Measurements from ENCODE around the gene ERICH2.

The ERICH2 gene

DNA sequence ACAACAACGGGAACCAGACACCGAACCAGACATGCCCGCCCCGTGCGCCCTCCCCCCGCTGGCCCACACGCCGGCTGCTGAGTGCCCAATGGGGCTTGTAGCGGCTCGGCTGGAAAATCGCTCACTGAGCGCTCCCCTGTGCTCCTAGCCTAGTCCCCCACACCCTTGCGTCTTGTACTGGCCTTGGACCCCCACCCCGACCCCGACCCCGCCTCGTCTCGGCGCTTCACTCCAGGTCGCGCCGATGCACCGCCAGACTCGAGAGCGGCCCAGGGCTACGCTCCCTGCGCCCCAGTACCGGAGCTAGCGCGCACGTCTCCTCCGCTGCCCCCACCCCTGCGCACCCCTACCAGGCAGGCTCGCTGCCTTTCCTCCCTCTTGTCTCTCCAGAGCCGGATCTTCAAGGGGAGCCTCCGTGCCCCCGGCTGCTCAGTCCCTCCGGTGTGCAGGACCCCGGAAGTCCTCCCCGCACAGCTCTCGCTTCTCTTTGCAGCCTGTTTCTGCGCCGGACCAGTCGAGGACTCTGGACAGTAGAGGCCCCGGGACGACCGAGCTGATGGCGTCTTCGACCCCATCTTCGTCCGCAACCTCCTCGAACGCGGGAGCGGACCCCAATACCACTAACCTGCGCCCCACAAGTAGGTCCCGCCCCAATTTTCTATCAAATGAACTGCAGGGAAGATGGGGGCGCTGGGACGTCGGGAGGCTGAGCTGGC lies 48.0 kb downstream of the ERICH2 start:
- DNase-seq, result no peak

DNA sequence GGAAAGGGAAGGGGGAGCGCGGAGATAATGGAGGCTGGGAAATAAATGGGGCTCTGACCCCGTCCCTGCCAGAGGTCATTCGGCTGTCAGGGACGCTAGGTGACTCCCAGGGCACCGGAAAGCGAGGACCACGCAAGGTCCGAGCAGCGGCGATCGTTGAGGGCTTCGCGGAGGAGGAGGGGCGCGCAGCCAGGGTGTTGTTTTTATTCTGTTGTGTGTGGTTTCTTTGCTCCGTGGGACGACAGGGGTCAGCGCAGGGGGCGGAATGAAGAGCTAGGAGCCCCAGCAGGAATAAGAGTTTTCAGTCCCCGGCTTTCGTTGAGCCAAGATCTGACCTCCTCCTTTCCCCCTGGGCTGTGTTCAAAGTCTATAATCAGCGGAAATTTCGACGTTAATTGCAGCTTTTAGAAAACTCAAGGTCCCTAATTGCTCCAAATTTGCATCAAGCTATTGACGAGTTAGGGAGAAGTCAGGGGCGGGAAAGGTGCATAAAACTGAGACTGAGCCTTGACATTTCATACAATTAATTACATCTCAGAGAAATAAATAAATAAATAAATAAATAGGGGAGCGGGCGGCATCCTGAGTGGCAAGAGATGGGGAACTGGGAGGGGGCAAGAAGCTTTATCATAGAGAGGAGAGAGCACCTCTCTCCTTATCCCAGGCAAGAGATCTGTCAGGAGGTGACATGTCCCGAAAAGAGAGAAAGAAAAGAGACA lies 48.7 kb downstream of the ERICH2 start:
- DNase-seq, result no peak

DNA sequence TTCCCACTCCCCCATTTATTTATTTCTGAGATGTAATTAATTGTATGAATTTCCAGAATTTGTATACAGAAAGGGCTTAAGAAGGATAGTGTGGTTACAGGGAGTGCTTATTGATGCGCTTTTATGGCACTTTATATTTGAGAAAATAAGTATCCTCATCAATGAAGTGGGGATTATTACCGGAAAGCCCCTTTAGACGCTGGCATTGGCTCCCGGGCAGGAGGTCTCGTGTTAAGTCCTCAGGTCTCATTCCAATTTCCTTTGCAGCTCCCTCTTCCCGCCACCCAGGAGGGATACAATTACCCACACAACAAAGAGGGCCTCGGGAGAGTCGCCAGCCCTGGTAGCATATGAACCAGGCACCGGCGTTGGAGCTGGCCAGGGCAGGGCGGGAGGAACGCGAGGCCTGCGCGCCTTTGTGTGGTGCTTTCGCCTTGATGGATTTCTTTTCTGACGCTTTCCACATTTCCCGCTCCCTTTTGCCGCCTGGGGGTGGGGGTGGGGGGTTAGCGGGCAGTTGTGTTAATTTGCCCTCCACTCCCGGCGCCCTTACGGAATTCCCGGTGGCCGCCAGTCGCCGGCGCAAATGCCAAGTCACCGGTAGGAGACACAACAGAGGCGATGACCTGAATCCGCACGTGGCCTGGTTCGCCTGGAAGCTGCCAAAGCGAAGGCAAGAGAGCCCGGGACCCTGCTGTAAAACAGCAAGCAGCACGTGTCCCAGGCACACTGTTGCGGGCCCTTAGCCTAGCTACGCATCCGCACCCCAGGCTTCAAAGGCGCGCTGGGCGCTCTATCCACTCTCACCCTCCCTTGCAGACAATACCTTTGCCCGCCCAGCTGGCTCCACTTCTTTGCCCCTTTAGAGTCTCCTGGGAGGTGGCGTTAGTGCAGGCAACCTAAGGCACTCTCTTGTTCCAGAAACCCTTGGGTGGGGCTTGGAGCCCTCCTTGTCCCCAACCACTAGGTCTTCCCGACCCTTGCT lies 49.8 kb downstream of the ERICH2 start:
- peak; percentile 8 for DNase-seq

DNA sequence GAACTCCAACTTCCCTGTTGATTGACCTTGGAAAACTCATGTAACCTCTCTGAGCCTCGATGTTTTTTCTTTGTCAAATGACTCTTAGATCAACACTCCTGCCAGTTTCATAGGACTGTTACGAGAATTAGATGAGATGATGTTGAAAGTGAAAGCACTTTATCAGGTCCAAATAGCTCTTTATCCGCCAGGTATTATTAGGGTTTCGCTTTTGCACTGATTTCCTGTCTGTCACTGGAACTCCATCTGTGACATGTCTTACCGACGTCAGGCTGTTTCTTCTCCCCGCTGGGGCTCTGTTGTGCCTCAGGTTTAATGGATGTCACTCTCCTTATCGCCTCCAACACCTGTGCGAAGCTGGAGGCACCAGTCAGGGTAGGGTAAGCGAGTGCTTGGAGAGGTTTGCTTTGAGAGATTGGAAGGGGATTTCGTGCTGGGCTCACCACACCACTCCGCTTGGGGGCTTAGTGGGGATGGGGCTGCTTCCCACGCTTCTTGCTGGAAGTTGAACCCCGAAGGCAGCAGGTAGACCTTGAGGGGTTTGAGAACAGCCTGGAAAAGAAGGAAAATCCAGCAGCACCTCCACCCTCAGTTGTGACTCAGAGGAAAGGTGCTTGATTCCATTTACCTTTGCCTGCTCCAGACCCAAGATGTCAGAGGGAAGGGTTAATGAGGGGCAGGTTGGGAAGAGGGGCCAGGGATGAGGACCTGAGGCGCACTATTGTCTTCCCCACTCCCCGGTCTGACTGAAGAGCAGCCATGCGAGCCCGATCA lies 50.8 kb downstream of the ERICH2 start:
- no peak for DNase-seq

DNA sequence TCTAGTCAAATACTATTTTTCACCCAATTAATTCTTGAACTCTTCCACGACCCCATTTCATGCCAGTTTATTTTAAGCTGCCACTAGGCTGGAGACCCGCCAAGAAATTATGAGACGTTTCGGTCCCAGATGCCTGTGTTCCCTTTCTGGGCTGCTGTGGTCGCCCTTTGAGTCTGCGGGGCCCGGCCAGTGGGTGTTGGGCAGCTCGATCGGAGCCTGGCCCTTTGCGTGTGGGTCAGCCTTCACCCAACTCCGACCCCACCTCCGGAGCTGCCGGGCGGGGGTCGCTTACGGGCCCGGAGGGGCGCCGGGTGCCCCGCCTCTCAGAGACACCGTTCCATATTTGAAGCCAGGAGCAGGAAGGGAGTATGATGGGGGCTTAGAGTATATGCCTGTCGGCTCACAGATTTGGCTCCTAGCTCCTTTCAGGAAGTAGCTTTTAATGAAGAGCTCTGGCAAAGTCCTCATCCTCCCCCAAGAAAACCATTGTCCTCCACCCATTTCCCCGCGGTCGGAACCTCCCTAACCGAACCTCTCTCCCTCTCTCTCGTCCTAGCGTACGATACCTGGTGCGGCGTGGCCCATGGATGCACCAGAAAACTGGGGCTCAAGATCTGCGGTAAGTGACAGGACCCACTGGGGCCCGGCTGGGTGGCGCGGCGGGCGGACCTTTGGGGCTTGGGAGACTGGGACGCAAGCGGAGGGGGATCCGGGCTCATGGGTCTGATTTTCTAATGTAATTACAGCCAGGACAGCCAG lies 51.5 kb downstream of the ERICH2 start:
- DNase-seq, result no peak

DNA sequence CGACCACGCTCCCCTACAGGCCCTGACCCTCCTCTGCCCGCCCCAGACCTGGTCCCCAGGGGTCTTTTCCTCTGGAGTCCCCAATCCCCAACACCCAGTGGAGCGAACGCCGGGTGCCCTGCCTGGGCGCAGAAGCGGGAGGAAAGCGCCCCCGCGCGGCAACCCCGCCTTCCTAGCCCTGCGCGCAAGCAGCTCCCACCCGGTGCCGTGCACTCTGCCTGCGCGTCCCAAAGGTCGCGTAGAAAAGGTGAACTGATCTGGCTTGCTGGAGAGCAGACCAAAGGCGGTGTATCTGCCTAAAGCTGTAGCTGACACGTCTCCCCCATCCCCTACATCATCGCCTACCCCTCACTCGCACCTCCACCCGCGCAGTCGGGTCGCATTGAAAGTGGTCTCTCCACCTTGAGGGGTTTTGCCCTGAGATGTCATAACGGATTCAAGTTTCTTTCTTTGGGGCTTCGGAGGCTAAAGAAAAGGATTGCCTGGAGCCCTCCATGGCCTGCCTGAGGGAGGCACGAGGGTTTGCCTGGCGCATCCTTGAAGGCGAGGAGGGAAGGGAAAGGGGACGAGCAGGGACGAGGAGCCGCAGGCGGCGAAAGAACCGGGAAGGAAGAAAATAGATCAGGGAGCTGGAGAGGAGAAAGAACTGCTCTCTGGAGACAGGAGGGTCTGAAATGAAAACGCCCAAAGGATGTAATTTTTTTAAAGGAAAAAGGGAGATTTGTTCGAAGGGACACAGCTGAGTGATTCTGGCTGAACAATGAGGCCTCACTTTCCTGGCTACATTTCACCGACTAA lies 52.3 kb downstream of the ERICH2 start:
- DNase-seq, result peak; percentile 49

DNA sequence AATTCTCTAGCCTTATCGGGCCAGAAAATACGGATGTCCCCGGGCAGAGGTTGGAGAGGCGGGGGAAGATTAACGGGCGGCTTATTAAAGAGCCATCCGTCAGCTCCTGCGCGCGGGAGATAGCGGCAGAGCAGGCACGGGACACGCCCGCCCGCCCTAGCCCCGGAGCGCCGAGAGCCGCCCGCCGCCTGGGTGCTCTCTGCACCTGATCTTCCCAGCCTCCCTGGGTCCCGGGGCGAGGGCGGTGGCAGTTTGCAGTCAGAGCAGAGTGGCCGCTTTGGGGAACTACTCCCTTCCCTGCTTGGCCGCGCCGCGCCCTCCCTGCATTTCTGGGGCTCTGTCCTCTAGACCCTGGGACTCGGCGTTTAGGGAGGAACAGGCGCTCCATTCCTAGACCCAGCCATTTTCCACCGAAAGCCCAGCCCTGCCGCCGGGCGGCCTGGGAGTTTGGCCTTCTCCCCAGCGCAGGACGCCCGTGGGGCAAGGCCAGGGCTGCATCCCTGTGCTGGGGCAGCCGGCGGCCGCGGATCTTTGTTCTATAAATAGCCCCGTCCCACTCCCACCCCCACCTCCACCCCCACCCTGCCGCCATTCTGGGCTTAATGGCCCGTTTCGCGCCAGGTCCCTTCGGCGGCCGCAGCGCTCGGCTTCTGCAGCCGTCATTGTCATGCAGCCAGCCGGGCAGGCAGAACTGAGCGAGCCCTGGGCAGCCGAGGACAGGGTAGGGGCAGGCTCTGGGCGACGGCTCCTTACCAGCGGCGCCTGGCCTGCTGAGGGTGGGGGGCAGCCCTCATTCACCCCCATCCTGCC lies 53.1 kb downstream of the ERICH2 start:
- peak; percentile 26 for DNase-seq

DNA sequence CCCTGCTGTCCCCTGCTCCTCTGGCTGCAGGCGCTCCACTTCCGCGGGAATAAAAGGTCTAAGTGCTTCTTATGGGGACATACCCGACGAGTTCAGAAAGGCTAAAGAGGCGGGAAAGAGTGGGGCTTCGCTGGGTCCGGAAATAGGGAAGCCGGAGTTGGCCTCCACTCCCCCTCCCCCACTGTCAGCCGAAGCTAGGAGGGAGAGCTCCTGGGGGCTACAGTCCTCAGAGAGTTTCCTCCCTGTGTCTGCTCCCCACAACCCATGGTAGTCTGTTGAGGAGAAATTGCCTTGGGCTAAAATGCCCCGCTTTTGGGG lies 53.7 kb downstream of the ERICH2 start:
- no peak for DNase-seq

DNA sequence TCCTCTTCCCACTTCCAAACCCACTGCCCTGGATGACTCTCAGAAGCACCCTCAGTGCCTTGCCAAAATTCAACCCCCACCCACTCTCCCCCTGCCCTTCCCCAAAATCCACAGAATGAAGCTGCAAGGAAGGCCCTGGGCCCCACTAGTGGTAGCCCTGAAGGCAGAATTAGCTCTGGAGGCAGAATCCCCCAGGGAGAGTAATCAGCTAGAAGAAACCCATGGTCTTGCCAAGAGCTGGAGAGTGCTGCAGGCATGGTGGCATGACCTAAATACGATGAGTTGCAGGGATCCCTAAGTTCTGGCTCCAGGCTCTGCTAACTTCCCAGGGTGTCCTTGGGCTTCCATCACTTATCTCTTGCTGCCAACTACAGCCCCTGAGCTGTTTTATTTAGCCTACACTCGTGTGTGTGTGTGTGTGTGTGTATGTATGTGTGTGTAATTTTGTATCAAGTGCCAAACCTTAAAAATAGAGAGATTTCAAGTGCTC lies 54.4 kb downstream of the ERICH2 start:
- DNase-seq, result no peak

DNA sequence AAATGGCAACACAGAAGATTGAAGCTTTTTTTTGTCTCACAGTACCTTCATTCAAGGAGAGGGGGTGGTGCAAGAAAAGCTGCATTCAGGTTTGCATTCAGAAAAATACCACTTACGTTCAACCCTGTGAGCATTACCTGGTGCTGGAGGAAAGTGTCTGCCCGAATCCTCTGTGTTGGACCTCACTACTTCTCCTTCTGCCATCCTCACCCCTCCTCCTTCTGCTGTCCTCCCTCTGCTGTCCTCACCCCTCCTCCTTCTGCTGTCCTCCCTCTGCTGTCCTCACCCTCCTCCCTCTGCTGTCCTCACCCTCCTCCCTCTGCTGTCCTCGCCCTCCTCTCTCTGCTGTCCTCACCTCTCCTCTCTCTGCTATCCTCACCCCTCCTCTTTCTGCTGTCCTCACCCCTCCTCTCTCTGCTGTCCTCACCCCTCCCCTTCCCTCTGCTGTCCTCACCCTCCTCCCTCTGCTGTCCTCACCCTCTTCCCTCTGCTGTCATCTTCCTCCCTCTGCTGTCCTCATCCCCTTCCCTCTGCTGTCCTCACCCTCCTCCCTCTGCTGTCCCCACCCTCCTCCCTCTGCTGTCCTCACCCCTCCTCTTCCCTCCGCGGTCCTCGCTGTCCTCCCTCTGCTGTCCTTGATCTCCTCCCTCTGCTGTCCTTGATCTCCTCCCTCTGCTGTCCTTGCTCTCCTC lies 57.8 kb downstream of the ERICH2 start:
- DNase-seq, result no peak

DNA sequence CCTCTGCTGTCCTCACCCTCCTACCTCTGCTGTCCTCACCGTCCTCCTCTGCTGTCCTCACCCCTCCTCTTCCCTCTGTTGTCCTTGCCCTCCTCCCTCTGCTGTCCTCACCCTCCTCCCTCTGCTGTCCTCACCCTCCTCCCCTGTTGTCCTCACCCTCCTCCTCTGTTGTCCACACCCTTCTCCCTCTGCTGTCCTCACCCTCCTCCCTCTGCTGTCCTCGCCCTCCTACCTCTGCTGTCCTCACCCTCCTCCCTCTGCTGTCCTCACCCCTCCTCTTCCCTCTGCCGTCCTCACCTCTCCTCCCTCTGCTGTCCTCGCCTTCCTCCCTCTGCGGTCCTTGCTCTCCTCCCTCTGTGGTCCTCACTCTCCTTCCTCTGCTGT lies 58.3 kb downstream of the ERICH2 start:
- no peak for DNase-seq

DNA sequence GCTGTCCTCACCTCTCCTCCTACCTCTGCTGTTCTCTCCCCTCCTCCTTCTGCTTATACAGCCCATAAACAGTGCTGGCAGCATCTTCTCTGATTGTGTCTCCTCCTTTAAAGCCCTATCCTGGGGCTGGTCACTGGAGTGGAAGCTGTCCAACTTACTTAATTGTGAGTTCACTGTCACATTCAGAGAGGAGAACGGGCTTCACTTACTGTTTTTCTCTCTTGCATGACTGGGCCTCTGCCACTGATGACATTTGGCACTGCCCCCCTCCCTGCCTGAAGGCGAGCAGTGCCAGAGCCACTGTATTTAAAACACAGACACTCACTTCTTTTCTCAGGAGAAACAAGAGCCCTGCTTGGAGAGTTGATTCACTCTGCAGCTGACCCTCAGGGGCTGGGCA lies 58.9 kb downstream of the ERICH2 start:
- no peak for DNase-seq

DNA sequence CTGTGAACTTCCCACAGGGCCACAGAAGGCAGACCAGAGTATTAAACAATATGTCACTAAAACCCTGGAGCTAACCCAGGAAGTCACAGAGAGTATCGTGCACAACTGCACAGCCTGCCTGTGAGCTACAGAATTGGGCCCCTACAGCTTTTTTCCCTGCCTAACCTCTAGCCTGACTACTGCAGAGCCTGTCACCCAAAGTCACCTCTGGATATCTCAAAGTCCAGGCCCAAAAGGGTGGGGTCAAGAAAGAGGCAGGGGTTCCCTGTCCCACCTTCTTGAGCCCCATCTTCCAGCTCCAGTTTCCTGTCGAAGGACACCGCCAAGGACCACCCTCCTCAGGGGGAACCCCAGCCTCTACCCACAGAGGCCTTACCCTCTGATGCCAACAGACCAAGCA lies 60.0 kb downstream of the ERICH2 start:
- DNase-seq, result no peak

DNA sequence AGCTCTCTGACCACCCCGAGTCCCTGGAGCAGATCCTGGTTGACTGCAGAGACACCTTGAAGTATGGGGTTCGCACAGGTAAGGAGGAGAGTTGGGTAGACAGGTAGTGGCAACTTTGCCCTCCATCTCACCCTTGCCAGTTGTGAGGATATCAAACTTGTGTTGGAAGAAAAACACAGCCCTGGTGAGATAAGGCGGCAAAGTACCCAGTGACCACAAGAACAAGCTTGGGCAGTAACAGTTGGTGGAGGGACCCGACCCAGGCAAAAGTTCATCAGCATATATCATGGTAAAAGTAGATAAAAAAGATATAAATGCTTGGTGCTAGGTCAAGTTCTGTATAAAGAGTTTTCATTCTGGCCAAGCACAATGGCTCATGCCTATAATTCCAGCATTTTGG lies 60.9 kb downstream of the ERICH2 start:
- no peak for DNase-seq

DNA sequence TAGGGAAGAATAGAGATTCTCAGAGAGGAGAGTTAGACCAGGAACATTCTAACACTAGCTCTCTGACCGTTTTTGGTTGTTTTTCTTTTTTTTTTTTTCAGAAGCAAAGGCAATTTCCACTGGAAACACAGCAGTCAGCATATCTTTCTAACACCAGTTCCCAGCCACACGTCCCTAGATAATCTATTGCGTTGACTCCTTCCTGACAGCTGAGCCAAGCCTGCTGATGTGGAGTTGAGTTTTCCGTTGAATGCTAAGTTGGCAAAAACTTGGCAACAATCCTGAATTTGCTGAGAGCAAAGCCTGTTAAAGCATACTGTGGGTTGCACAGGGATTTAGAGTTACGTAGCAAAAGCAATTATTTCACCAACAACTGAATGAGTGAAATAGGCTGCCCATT lies 65.8 kb downstream of the ERICH2 start:
- DNase-seq, result no peak

DNA sequence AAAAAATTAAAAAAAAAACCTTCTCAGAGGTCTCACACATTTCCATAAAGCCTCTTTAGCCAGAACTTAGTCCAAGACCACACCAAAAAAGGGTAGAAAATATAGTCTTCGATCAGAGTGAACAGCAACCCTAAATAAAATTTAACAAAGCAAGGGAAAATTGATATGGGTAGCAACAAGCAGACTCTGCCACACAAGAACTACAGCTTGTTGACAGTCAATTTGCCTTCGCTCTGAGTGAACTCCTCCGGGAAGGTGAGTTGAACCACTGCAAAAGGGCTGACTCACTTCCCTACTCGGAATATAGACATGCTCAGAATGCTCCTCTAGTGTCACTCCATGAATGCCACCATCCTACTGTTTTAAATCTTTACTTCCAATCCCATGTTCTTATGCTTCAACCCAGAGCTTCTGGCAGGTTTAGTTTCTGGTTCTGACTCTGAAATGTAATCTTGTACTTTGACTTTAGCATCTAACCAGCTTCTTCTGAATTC lies 70.6 kb downstream of the ERICH2 start:
- DNase-seq, result no peak

DNA sequence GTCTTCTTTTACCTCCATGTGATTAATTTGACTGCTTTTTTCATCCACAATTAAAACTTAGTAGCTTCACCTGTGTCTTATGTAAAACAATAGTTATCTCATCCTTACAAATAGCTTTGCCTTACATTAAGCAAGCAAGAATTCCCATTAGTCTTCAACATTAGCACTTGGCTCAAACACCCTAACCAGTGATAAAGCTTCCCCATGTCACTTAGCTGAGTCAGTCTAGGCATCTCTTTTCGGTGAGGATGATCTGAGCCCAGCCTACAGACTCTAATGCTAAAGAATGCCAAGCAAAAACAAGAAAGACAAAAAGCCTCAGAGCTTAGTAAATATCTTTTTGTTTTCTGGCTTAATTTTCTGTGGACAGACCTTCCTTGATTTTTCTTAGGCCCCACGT lies 72.6 kb downstream of the ERICH2 start:
- no peak for DNase-seq

DNA sequence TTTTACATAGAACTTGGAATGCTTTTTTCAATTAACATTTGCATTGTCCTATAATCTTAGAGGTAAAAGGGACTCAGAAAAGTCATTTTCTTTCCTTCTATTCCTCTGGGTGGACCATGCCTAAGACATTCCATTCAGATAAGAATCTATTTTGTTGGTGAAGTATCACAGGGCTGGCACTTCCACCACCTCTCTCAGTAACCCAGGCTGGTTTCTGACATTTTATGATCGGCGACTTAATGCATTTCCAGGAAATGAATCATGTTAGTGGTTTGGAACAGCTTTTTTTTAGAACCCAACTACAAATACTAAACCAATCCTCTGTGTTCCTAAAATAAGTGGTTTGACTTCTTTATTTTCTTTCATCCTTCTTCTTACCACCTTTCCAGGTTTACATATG lies 73.5 kb downstream of the ERICH2 start:
- DNase-seq, result no peak

DNA sequence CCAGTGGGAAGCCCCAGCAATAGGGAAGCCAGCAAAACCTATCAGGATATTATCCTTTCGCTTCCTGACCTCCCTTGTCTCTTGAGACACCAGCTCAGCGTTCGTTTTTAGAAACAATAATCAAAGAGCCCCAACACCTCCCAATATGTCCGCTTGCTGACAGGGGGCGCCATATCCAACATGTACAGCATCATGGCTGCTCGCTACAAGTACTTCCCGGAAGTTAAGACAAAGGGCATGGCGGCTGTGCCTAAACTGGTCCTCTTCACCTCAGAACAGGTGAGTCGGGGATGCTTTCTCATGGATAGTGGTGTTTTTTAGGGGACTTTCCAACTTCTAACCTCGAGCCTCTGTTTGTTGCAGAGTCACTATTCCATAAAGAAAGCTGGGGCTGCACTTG lies 75.2 kb downstream of the ERICH2 start:
- DNase-seq, result no peak
